ENCODE measurements around the gene GALNT7.

The GALNT7 gene

GRCh38 chr4:173262375-173262774, 93.8 kb downstream of the GALNT7 start:
- H3K36me3 Mint-ChIP-seq = peaks cover 3 to 6% of the 10 kb centered on the region in 2 donors

DNA sequence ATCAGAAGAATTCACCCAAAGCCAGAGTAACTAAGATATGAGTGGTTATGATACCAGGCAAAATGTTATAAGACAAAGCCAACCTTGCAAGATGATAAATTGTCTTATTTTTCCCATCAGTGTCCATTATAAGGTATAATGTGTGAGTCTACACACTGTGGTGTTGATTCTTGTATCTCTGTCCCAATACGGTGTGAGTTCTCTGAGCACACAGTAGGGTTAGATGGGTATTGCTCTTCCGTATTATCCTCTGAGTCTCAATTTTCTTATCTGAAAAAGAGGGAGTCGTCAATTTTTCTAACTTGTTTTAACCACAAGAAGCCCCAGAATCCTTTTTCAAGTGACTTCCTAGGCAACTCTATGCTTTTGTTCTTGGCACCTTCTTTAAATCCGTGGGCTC, 95.6 kb downstream of the GALNT7 start:
- Mint-ChIP-seq H3K27ac (no peak overlapping the region), H3K36me3 (peaks cover 4 to 5% of the 10 kb centered on the region in 2 donors), H3K4me1 (peaks cover 22 to 28% of the 10 kb centered on the region in 2 donors), H3K27me3 (no peaks in the 10 kb centered on the region), H3K4me3 (peak overlapping the region; percentile 14 to 49), H3K9me3 (no peaks in the 10 kb centered on the region)
- ATAC-seq (replicated peaks) (no peak), DNase-seq (no peak)

More at GRCh38 chr4:173262375-173262774, 93.8 kb downstream of the GALNT7 start:
- ATAC-seq (replicated peaks) (no peak), DNase-seq (no peak)
- no peak overlapping the region for H3K4me3 Mint-ChIP-seq
- no peaks in the 10 kb centered on the region for H3K27me3 Mint-ChIP-seq
- no peaks in the 10 kb centered on the region for H3K9me3 Mint-ChIP-seq
- peaks cover 29 to 34% of the 10 kb centered on the region in 2 donors for H3K4me1 Mint-ChIP-seq
- H3K27ac Mint-ChIP-seq = no peak overlapping the region

DNA sequence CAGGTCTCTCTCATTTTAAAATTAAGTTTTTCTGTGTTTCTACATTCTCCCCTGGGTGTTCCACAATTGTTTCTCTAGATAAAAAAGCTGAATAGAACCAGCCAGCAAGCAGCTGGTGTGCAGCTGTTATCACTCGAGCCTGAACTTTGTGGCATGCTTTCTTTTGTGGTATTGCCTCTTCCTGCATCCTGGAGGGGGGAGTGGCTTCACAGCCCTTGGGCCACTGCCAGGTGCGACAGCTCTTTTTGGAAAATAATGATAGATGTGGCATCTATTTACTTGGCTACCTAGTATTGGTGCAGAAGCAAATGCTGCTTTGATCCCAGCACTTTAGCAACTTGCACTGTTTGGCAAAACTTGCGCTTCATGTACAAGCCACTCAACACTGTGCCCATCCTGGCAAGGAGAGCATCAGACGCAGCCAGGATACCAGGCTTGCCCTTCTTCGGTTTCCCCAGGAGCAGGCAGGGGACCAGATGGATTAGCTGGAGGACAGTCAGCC, 96.1 kb downstream of the GALNT7 start:
- peak; percentile 64 to 82 for ATAC-seq (replicated peaks)
- peaks cover 22 to 28% of the 10 kb centered on the region in 2 donors for H3K4me1 Mint-ChIP-seq
- DNase-seq = no peak
- peaks cover 4 to 7% of the 10 kb centered on the region in 2 donors for H3K36me3 Mint-ChIP-seq
- H3K27me3 Mint-ChIP-seq = no peaks in the 10 kb centered on the region
- no peak overlapping the region for H3K27ac Mint-ChIP-seq
- H3K4me3 Mint-ChIP-seq = peak overlapping the region; percentile 14 to 49
- no peaks in the 10 kb centered on the region for H3K9me3 Mint-ChIP-seq

DNA sequence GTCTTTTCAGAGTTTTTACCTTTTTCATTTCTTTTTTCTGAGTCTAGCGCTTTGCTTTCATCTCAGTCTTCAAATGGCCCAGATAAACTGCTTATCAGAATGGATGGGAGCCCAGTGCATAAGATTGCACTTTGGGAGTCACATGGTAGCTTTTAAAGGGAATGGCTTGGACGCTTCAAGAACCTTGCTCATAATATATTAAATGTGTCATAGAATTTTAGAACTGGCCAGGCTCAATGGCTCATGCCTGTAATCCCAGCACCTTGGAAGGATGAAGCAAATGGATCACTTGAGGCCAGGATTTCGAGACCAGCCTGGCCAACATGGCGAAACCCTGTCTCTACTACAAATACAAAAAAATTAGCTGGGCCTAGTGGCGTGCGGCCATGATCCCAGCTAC, 97.1 kb downstream of the GALNT7 start:
- Mint-ChIP-seq H3K9me3 (no peaks in the 10 kb centered on the region), H3K27me3 (no peaks in the 10 kb centered on the region), H3K4me3 (no peak overlapping the region), H3K27ac (no peak overlapping the region), H3K36me3 (peaks cover 4 to 7% of the 10 kb centered on the region in 2 donors), H3K4me1 (peaks cover 22 to 28% of the 10 kb centered on the region in 2 donors)
- DNase-seq (no peak), ATAC-seq (replicated peaks) (no peak)

DNA sequence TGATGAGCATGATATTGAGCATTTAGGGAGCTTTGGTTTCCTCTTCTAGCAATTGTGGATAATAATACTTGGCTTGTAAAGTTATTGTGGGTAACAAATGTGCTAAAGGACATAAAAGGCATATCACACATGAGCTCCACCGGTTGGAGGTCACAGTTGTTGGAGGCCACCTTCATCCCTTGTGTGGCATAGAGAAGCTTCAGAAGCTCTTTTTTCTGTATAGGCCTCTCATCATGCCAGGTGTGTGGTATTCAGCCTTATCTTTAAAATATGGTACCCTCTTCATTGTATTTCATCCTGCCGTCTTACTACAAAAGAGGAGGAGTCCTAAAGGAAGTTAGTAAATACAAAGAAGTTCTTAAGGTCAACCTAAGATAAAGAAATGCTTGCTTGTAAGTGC, 99.1 kb downstream of the GALNT7 start:
- H3K9me3 Mint-ChIP-seq = peaks cover 0 to 2% of the 10 kb centered on the region in 2 donors
- H3K4me3 Mint-ChIP-seq = no peak overlapping the region

DNA sequence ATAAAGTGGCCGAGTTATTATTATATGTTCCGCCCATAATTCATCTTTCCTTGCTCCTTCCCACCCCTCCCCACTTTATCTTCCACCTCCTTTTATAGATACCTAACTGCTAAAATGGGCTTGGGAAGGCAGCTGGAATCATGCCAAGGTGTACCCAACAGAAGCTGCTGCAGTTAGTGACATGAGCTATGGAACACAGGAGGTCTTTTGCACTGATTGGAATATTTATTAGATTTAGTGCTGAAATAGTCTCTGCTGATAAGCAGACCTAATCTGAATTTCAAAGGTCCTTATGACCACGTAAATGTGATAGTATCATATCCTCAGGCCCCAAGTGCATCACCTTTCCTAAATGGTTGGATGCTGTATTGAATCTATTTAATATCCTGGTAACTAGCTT, 100.7 kb downstream of the GALNT7 start:
- Mint-ChIP-seq H3K27ac (no peak overlapping the region), H3K27me3 (no peaks in the 10 kb centered on the region), H3K36me3 (peaks cover 15 to 26% of the 10 kb centered on the region in 2 donors), H3K4me1 (peaks cover 19 to 25% of the 10 kb centered on the region in 2 donors), H3K9me3 (peaks cover 0 to 6% of the 10 kb centered on the region in 2 donors), H3K4me3 (no peak overlapping the region)
- DNase-seq (no peak), ATAC-seq (replicated peaks) (no peak)

More for the DNA sequence above, 99.1 kb downstream of the GALNT7 start:
- DNase-seq = no peak
- Mint-ChIP-seq H3K27me3 (no peaks in the 10 kb centered on the region), H3K27ac (no peak overlapping the region), H3K36me3 (peaks cover 4 to 15% of the 10 kb centered on the region in 2 donors), H3K4me1 (peaks cover 22 to 28% of the 10 kb centered on the region in 2 donors)
- ATAC-seq (replicated peaks) = no peak

DNA sequence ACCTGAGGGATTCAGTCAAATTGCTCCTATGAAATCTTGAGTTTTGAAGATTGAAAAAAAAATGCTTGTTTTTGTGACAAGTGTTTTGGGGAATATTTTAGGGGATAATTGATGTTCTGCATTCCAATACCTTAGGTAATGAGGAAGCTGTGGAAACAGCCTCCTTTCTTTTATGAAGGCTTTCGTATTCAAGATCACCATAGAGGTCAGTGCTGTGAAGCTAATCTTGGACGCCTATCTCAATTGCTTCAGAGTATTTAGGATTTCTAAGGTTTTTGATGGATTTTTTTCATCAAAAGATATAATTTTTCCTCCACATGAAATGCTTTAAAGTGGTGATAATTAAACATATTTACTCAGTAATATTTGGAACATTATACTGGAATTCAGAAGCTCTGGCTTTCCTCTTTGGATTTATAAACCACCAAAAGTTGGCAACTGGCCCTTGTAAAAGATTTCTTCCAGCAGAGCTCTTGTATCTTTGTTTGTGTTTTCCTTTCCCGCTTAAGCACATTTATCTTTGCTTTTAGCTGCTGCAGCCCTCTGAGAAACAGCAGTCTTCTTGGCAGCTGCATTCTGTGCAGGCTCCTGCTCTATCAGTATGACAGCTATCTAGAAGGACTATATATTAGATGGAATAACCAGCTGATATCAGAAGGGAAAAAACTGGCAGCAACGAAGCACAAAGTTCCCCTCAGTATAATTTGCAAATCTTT, 101.9 kb downstream of the GALNT7 start:
- ATAC-seq (replicated peaks) (no peak), DNase-seq (no peak)
- Mint-ChIP-seq H3K9me3 (peaks cover 5 to 6% of the 10 kb centered on the region in 2 donors), H3K36me3 (peaks cover 22 to 34% of the 10 kb centered on the region in 2 donors), H3K27me3 (no peaks in the 10 kb centered on the region), H3K27ac (no peak overlapping the region), H3K4me3 (no peak overlapping the region), H3K4me1 (peaks cover 8 to 13% of the 10 kb centered on the region in 2 donors)

GRCh38 chr4:173272314-173272713, 103.7 kb downstream of the GALNT7 start:
- DNase-seq (no peak), ATAC-seq (replicated peaks) (no peak)
- no peak overlapping the region for H3K4me3 Mint-ChIP-seq
- H3K9me3 Mint-ChIP-seq = peaks cover 5 to 6% of the 10 kb centered on the region in 2 donors
- H3K4me1 Mint-ChIP-seq = peaks cover 0 to 5% of the 10 kb centered on the region in 2 donors
- no peaks in the 10 kb centered on the region for H3K27me3 Mint-ChIP-seq
- H3K27ac Mint-ChIP-seq = no peak overlapping the region
- H3K36me3 Mint-ChIP-seq = peaks cover 18 to 37% of the 10 kb centered on the region in 2 donors

GRCh38 chr4:173272996-173273395, 104.4 kb downstream of the GALNT7 start:
- DNase-seq (no peak), ATAC-seq (replicated peaks) (no peak)
- no peaks in the 10 kb centered on the region for H3K27me3 Mint-ChIP-seq
- peaks cover 22 to 39% of the 10 kb centered on the region in 2 donors for H3K36me3 Mint-ChIP-seq
- peaks cover 0 to 4% of the 10 kb centered on the region in 2 donors for H3K4me1 Mint-ChIP-seq
- H3K4me3 Mint-ChIP-seq = no peak overlapping the region
- H3K27ac Mint-ChIP-seq = no peak overlapping the region
- peaks cover 5 to 7% of the 10 kb centered on the region in 2 donors for H3K9me3 Mint-ChIP-seq

GRCh38 chr4:173273941-173274340, 105.3 kb downstream of the GALNT7 start:
- Mint-ChIP-seq H3K27ac (no peak overlapping the region), H3K4me3 (no peak overlapping the region), H3K4me1 (peaks cover 0 to 8% of the 10 kb centered on the region in 2 donors), H3K27me3 (no peaks in the 10 kb centered on the region), H3K36me3 (peaks cover 24 to 41% of the 10 kb centered on the region in 2 donors), H3K9me3 (peaks cover 7 to 9% of the 10 kb centered on the region in 2 donors)
- ATAC-seq (replicated peaks) (no peak), DNase-seq (no peak)

DNA sequence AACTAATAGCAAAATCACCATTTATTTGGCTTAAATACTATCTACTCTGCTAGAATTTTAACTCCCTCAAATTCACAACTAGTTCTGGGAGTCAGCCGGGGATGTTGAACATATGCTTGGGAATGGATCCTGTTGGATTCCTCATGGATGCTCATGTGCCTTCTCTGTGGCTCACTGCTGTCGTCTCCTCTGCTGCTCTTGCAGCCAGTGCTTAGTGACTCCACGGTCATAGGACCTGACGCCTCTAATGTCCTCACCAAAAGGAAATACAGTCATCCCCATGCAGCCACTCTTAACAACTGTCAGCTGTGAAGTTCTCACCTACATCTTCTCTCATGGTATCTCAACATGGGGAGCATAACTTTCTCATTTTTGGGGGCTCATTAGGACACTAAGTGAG, 106.1 kb downstream of the GALNT7 start:
- H3K36me3 Mint-ChIP-seq = peaks cover 26 to 40% of the 10 kb centered on the region in 2 donors
- H3K4me1 Mint-ChIP-seq = peaks cover 0 to 12% of the 10 kb centered on the region in 2 donors

DNA sequence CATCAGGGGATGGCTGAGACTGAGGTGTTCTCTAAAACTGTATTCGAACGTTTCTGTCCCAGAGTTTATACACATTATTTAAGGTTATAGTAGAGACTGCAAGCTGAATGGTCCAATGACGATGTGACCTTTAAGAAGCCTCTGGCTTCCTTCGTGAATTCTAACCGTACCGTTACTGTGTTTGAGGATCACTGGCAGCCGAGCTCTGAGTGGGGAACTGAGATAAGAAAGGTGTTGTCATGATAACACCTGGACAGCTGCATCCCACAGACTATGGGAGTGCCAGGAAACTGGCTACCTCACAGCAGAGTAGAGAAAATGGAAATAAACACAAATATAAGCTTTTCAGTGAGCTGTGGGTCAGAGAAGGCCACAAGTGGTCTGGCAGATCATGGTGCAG, 106.5 kb downstream of the GALNT7 start:
- no peak overlapping the region for H3K27ac Mint-ChIP-seq
- no peak overlapping the region for H3K4me3 Mint-ChIP-seq
- H3K4me1 Mint-ChIP-seq = peaks cover 0 to 12% of the 10 kb centered on the region in 2 donors
- ATAC-seq (replicated peaks) = no peak
- H3K36me3 Mint-ChIP-seq = peaks cover 26 to 40% of the 10 kb centered on the region in 2 donors
- peaks cover 9 to 10% of the 10 kb centered on the region in 2 donors for H3K9me3 Mint-ChIP-seq
- no peak for DNase-seq
- H3K27me3 Mint-ChIP-seq = no peaks in the 10 kb centered on the region

More for the DNA sequence above, 106.1 kb downstream of the GALNT7 start:
- Mint-ChIP-seq H3K27me3 (no peaks in the 10 kb centered on the region), H3K4me3 (no peak overlapping the region), H3K27ac (no peak overlapping the region), H3K9me3 (peaks cover 9 to 10% of the 10 kb centered on the region in 2 donors)
- DNase-seq (no peak), ATAC-seq (replicated peaks) (no peak)

DNA sequence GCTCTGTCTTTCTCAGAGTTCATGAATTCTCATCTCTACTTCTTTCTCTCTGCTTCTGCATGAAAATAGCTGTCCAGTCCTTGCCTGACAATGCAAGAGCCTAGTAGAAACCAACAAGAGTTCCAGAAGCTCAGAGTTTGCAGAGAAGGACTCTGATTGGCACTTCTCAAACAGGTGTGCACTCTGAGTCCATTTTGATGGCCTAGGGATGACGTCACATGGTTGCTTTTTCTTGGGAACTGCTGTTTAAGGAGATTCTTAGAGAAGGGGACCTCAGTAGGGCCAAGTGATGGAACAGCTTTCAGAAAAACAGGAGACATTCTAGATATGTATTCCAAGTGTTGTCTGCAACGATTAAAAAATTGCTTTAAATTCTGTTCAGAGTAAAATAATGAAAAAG, 108.7 kb downstream of the GALNT7 start:
- peaks cover 6 to 24% of the 10 kb centered on the region in 2 donors for H3K4me1 Mint-ChIP-seq
- H3K27ac Mint-ChIP-seq = no peak overlapping the region
- H3K4me3 Mint-ChIP-seq = no peak overlapping the region
- peaks cover 39 to 50% of the 10 kb centered on the region in 2 donors for H3K36me3 Mint-ChIP-seq
- peaks cover 17 to 18% of the 10 kb centered on the region in 2 donors for H3K9me3 Mint-ChIP-seq
- ATAC-seq (replicated peaks) (no peak), DNase-seq (no peak)
- H3K27me3 Mint-ChIP-seq = no peaks in the 10 kb centered on the region

GRCh38 chr4:173280998-173281397, 112.4 kb downstream of the GALNT7 start:
- H3K27ac Mint-ChIP-seq = no peak overlapping the region
- H3K4me3 Mint-ChIP-seq = no peak overlapping the region
- H3K4me1 Mint-ChIP-seq = peaks cover 6 to 24% of the 10 kb centered on the region in 2 donors
- H3K9me3 Mint-ChIP-seq = peaks cover 15 to 16% of the 10 kb centered on the region in 2 donors
- no peak for ATAC-seq (replicated peaks)
- no peaks in the 10 kb centered on the region for H3K27me3 Mint-ChIP-seq
- DNase-seq = no peak
- H3K36me3 Mint-ChIP-seq = peaks cover 39 to 41% of the 10 kb centered on the region in 2 donors

Data from stimulated activated naive B cell treated with anti-CD40 and anti-IgM and Interleukin-4, amounts not matched to agents 10 μg/mL and 1 μg/mL and 100 μg/mL, for 72 hours (primary cell).